ENCODE data around the gene TEKTIP1. TPM values are rescaled to one million over a fixed set of nuclear protein-coding genes. Genes with fewer than 3 reads are reported as not detected.
A peak's percentile ranks its signal among the peaks of the same experiment; 100 is the strongest.

The TEKTIP1 gene
- total RNA-seq, 2 donors from 2014 or later, result 0.90 to 2.6 TPM

- intact Hi-C loops (cut with DNase I), result no loop called here
Measured at GRCh38 chr19:3591876-3592613, 53.1 kb downstream of the TEKTIP1 start.

GRCh38 chr19:3593156-3593555 lies 54.2 kb downstream of the TEKTIP1 start:
- intact Hi-C loops (cut with DNase I), result no loop called here
- peak; percentile 73 for DNase-seq (ENCODE audit: low spot score)

More at GRCh38 chr19:3591876-3592613, 53.1 kb downstream of the TEKTIP1 start:
- peak; percentile 55 for DNase-seq (ENCODE audit: low spot score)

Other genes starting within 250 kb of the TEKTIP1 start
- gene NFIC, start 172.6 kb upstream of the TEKTIP1 start, total RNA-seq, result 100 to 1,000 TPM; 196 to 223 TPM
- gene SMIM24, start 58.6 kb upstream of the TEKTIP1 start, total RNA-seq, result not detected
- gene SMIM44, start 55.7 kb upstream of the TEKTIP1 start, total RNA-seq, result not detected
- gene DOHH, start 38.5 kb upstream of the TEKTIP1 start, total RNA-seq, result 10 to 100 TPM; 10.1 to 10.7 TPM
- 10 to 100 TPM; 29.0 to 29.5 TPM for gene FZR1, start 32.9 kb upstream of the TEKTIP1 start, total RNA-seq
- gene MFSD12, start 18.4 kb downstream of the TEKTIP1 start, total RNA-seq, result 10 to 100 TPM; 49.6 to 52.7 TPM
- 100 to 1,000 TPM in 1 of 2 donors, 10 to 100 TPM in 1; 96.8 to 111 TPM for gene HMG20B, start 33.8 kb downstream of the TEKTIP1 start, total RNA-seq
- gene GIPC3, start 46.3 kb downstream of the TEKTIP1 start, total RNA-seq, result 10 to 100 TPM; 13.9 to 14.6 TPM
- gene TBXA2R, start 67.7 kb downstream of the TEKTIP1 start, total RNA-seq, result 10 to 100 TPM; 46.9 to 49.6 TPM
- 10 to 100 TPM; 13.0 to 17.0 TPM for gene CACTIN, start 87.6 kb downstream of the TEKTIP1 start, total RNA-seq
- 10 to 100 TPM; 80.9 to 85.4 TPM for gene PIP5K1C, start 161.3 kb downstream of the TEKTIP1 start, total RNA-seq
- under 1 TPM in 1 of 2 donors, not detected in 1; 0.10 TPM for gene TJP3, start 169.2 kb downstream of the TEKTIP1 start, total RNA-seq
- 10 to 100 TPM; 10.5 to 13.1 TPM for gene APBA3, start 222.5 kb downstream of the TEKTIP1 start, total RNA-seq
- 10 to 100 TPM; 45.3 to 58.8 TPM for gene MRPL54, start 223.5 kb downstream of the TEKTIP1 start, total RNA-seq
- not detected for gene RAX2, start 233.1 kb downstream of the TEKTIP1 start, total RNA-seq
- 1 to 10 TPM; 1.1 to 2.8 TPM for gene MATK, start 247.2 kb downstream of the TEKTIP1 start, total RNA-seq